Measurements from ENCODE around the gene BOK.
"Not testable (repeated sequence)": the region's sequence is repeated elsewhere in the genome, so short reads cannot be mapped to it uniquely, and the experiment has no call there.

The BOK gene

GRCh38 chr2:241558532-241559322 lies at the start of gene BOK:
Gene BOK (plus strand): TSS chr2:241558745. CDS start chr2:241559484, 739 bp downstream.
- H3K27ac ChIP-seq (ENCODE audit: low read depth, low read length), result peak within 1 kb of the TSS; percentile 88
- peaks cover 25% of the 10 kb centered on the region for H3K4me1 ChIP-seq (ENCODE audit: control insufficient read depth, insufficient read depth, low read length)
- no peaks in the 10 kb centered on the region for H3K36me3 ChIP-seq (ENCODE audit: control insufficient read depth, insufficient read depth, low read length)
- peak within 1 kb of the TSS; percentile 71 for H3K4me3 ChIP-seq (ENCODE audit: low read length)
- H3K27me3 ChIP-seq (ENCODE audit: control insufficient read depth, insufficient read depth, low read length), result no peaks in the 10 kb centered on the region
- H3K9ac ChIP-seq (ENCODE audit: low read length), result no peak within 1 kb of the TSS

GRCh38 chr2:241509155-241509784 lies 49.3 kb upstream of the BOK start:
- Histone ChIP-seq H3K36me3 (ENCODE audit: control insufficient read depth, insufficient read depth, low read length) (peaks cover under 1% of the 10 kb centered on the region), H3K4me1 (ENCODE audit: control insufficient read depth, insufficient read depth, low read length) (peaks cover 8% of the 10 kb centered on the region), H3K9ac (ENCODE audit: low read length) (peak overlapping the region; percentile 7), H3K27ac (ENCODE audit: low read depth, low read length) (peak overlapping the region; percentile 64), H3K4me3 (ENCODE audit: low read length) (peak overlapping the region; percentile 74), H3K27me3 (ENCODE audit: control insufficient read depth, insufficient read depth, low read length) (no peaks in the 10 kb centered on the region)

- Histone ChIP-seq H3K27me3 (ENCODE audit: control insufficient read depth, insufficient read depth, low read length) (no peaks in the 10 kb centered on the region), H3K4me1 (ENCODE audit: control insufficient read depth, insufficient read depth, low read length) (peaks cover 8% of the 10 kb centered on the region), H3K36me3 (ENCODE audit: control insufficient read depth, insufficient read depth, low read length) (no peaks in the 10 kb centered on the region), H3K4me3 (ENCODE audit: low read length) (no peak overlapping the region), H3K27ac (ENCODE audit: low read depth, low read length) (no peak overlapping the region), H3K9ac (ENCODE audit: low read length) (no peak overlapping the region)
These were observed 47.3 kb upstream of the BOK start for GRCh38 chr2:241511091-241511741.

- no peak overlapping the region for H3K4me3 ChIP-seq (ENCODE audit: low read length)
- no peak overlapping the region for H3K9ac ChIP-seq (ENCODE audit: low read length)
- no peaks in the 10 kb centered on the region for H3K36me3 ChIP-seq (ENCODE audit: control insufficient read depth, insufficient read depth, low read length)
- H3K27me3 ChIP-seq (ENCODE audit: control insufficient read depth, insufficient read depth, low read length), result no peaks in the 10 kb centered on the region
- no peaks in the 10 kb centered on the region for H3K4me1 ChIP-seq (ENCODE audit: control insufficient read depth, insufficient read depth, low read length)
- H3K27ac ChIP-seq (ENCODE audit: low read depth, low read length), result no peak overlapping the region
These were observed 44.0 kb upstream of the BOK start for GRCh38 chr2:241514553-241514952.

- Histone ChIP-seq H3K27me3 (ENCODE audit: control insufficient read depth, insufficient read depth, low read length) (no peaks in the 10 kb centered on the region), H3K27ac (ENCODE audit: low read depth, low read length) (no peak overlapping the region), H3K9ac (ENCODE audit: low read length) (no peak overlapping the region), H3K4me1 (ENCODE audit: control insufficient read depth, insufficient read depth, low read length) (no peaks in the 10 kb centered on the region), H3K36me3 (ENCODE audit: control insufficient read depth, insufficient read depth, low read length) (no peaks in the 10 kb centered on the region), H3K4me3 (ENCODE audit: low read length) (no peak overlapping the region)
These were observed 43.4 kb upstream of the BOK start for GRCh38 chr2:241514986-241515737.

GRCh38 chr2:241516520-241516965 lies 42.0 kb upstream of the BOK start:
- Histone ChIP-seq H3K4me3 (ENCODE audit: low read length) (no peak overlapping the region), H3K27ac (ENCODE audit: low read depth, low read length) (no peak overlapping the region), H3K9ac (ENCODE audit: low read length) (no peak overlapping the region), H3K36me3 (ENCODE audit: control insufficient read depth, insufficient read depth, low read length) (no peaks in the 10 kb centered on the region), H3K4me1 (ENCODE audit: control insufficient read depth, insufficient read depth, low read length) (no peaks in the 10 kb centered on the region), H3K27me3 (ENCODE audit: control insufficient read depth, insufficient read depth, low read length) (no peaks in the 10 kb centered on the region)

- H3K27me3 ChIP-seq (ENCODE audit: control insufficient read depth, insufficient read depth, low read length), result no peaks in the 10 kb centered on the region
- H3K36me3 ChIP-seq (ENCODE audit: control insufficient read depth, insufficient read depth, low read length), result no peaks in the 10 kb centered on the region
- H3K4me3 ChIP-seq (ENCODE audit: low read length), result no peak overlapping the region
- no peak overlapping the region for H3K27ac ChIP-seq (ENCODE audit: low read depth, low read length)
- no peak overlapping the region for H3K9ac ChIP-seq (ENCODE audit: low read length)
- H3K4me1 ChIP-seq (ENCODE audit: control insufficient read depth, insufficient read depth, low read length), result no peaks in the 10 kb centered on the region
These were observed 41.2 kb upstream of the BOK start for GRCh38 chr2:241517297-241517696.

GRCh38 chr2:241519669-241520068 lies 38.9 kb upstream of the BOK start:
- Histone ChIP-seq H3K27ac (ENCODE audit: low read depth, low read length) (no peak overlapping the region), H3K27me3 (ENCODE audit: control insufficient read depth, insufficient read depth, low read length) (no peaks in the 10 kb centered on the region), H3K4me3 (ENCODE audit: low read length) (no peak overlapping the region), H3K36me3 (ENCODE audit: control insufficient read depth, insufficient read depth, low read length) (no peaks in the 10 kb centered on the region), H3K4me1 (ENCODE audit: control insufficient read depth, insufficient read depth, low read length) (no peaks in the 10 kb centered on the region), H3K9ac (ENCODE audit: low read length) (no peak overlapping the region)

GRCh38 chr2:241522477-241522876 lies 36.1 kb upstream of the BOK start:
- H3K36me3 ChIP-seq (ENCODE audit: control insufficient read depth, insufficient read depth, low read length), result no peaks in the 10 kb centered on the region
- H3K27me3 ChIP-seq (ENCODE audit: control insufficient read depth, insufficient read depth, low read length), result no peaks in the 10 kb centered on the region
- no peak overlapping the region for H3K27ac ChIP-seq (ENCODE audit: low read depth, low read length)
- no peak overlapping the region for H3K9ac ChIP-seq (ENCODE audit: low read length)
- H3K4me3 ChIP-seq (ENCODE audit: low read length), result no peak overlapping the region
- no peaks in the 10 kb centered on the region for H3K4me1 ChIP-seq (ENCODE audit: control insufficient read depth, insufficient read depth, low read length)

- H3K4me1 ChIP-seq (ENCODE audit: control insufficient read depth, insufficient read depth, low read length); H3K27me3 ChIP-seq (ENCODE audit: control insufficient read depth, insufficient read depth, low read length); H3K4me3 ChIP-seq (ENCODE audit: low read length); H3K27ac ChIP-seq (ENCODE audit: low read depth, low read length); H3K36me3 ChIP-seq (ENCODE audit: control insufficient read depth, insufficient read depth, low read length); H3K9ac ChIP-seq (ENCODE audit: low read length): not testable (repeated sequence)
These were observed 32.4 kb upstream of the BOK start for GRCh38 chr2:241525818-241526780.

GRCh38 chr2:241530571-241530970 lies 28.0 kb upstream of the BOK start:
- Histone ChIP-seq H3K4me1 (ENCODE audit: control insufficient read depth, insufficient read depth, low read length) (no peaks in the 10 kb centered on the region), H3K9ac (ENCODE audit: low read length) (no peak overlapping the region), H3K27me3 (ENCODE audit: control insufficient read depth, insufficient read depth, low read length) (no peaks in the 10 kb centered on the region), H3K36me3 (ENCODE audit: control insufficient read depth, insufficient read depth, low read length) (no peaks in the 10 kb centered on the region), H3K4me3 (ENCODE audit: low read length) (no peak overlapping the region), H3K27ac (ENCODE audit: low read depth, low read length) (no peak overlapping the region)

Measured in rectal smooth muscle tissue (tissue), 1 donor.